ENCODE data around the gene CLSTN2.

Gene CLSTN2

DNA sequence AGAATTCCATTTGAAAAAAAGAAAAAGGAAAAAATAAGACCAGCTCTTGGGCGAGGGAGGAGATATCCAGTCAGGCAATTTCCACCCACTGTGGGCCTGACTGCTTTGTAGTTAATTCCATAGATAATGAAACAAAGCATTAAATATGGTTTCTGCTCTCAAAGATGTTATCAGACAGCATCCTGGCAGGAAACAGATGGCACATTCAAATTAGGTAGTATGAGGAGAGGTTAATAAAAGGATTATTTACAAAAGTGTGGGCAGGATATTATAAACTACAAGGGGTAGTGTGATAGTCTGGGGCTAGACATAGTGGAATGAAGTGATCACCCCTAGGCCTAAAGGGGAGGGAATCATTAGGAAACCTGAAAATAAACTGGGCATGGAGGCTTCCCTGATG lies 193.2 kb downstream of the CLSTN2 start:
- Histone ChIP-seq H3K4me3 (no peak overlapping the region), H3K27ac (no peak overlapping the region)

DNA sequence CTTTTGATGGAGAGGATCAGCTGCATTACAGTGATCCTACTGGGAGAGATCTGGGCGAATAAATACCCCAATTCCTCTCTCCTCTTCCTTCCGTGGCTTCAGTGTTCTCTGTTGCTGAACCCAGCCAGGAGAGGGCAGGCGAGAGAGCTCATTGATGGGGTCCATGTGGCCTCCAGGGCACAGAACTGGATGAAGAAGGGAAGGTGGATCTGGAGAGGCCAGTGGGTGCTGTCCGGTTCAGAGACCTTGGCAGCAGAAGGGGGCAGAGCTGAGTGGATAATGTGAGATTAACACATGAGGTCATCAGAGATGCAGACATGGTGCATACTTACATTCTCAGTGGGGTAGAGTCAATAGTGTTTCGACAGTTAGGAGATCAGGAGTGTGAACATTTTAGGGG lies 193.6 kb downstream of the CLSTN2 start:
- Histone ChIP-seq H3K27ac (no peak overlapping the region), H3K4me3 (no peak overlapping the region)

DNA sequence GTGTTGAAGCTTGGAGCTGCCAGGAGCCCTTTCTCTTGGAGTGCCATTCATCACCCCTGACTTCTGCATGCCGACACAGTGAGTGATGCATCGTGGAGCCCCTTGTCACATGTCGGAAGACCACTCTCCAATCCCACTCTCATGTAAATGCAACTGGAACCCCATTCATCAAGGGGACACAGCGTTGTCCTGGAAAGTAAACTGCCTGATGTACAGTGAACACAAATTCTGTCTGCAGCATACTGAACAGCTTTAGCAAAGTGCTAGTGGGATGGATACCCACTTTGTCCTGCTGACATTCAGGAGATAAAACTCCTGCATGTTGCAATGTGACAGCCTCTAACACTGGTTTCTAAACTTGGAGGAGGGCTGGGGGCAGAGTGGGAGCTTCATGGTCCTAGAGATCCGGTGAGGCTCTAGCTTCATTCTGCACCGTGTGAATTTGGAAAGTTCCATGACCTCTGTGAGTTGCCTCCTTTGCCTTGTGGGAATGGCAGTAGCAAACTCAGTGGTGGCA lies 194.8 kb downstream of the CLSTN2 start:
- H3K4me3 ChIP-seq = no peak overlapping the region
- no peak overlapping the region for H3K27ac ChIP-seq

DNA sequence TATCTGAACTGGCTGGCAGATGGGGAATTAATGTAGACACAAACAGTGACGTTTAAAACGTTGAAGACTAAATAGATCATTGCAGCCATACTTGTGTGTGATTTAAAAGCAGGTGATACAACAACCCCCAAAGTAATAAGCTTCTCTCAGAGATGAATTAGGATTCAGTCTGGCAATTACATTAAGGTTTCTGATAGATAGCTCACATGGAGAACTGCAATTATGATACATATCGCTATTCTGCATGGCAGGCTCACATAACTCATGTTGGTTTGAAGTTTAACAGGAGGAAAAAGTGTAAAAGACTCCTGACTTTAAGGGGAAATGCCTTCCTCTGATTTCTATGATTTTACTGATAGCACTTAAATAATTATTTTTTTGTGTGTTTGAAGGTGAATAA lies 196.9 kb downstream of the CLSTN2 start:
- Histone ChIP-seq H3K4me3 (no peak overlapping the region), H3K27ac (no peak overlapping the region)

DNA sequence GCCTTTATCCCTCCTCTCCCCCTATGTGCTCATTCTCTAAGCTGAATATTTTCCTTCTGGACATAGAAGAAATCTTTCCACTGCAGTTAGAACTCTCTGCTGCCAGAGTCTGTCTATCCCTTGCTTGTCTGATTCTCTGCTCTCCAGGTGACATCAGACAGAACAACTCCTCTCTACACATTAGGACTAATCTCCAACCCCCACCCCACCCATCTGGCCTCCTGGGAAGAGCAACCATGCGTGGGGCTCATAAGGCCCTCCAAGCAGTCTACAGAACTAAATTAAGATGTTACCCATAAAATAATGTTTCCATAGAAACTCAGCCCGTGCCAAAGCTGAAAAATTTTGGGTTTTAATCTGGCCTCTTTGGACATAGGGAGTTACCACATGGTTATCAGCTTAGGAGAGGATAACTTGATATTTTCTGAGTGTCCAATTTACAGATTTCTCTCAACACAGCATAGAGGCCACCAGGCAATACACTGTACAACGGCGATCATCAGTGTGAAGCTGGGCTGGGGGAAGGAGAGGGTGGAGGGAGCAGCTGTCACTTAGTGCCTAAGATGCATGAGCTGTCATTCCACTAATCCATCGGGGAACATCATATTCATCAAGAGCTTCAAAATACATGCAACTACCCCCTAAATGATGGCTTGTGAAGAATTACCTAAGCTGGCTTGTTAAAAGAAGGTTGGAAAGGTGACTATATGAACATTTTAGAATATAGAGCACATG lies 199.4 kb downstream of the CLSTN2 start:
- no peak overlapping the region for H3K4me3 ChIP-seq
- H3K27ac ChIP-seq = no peak overlapping the region

DNA sequence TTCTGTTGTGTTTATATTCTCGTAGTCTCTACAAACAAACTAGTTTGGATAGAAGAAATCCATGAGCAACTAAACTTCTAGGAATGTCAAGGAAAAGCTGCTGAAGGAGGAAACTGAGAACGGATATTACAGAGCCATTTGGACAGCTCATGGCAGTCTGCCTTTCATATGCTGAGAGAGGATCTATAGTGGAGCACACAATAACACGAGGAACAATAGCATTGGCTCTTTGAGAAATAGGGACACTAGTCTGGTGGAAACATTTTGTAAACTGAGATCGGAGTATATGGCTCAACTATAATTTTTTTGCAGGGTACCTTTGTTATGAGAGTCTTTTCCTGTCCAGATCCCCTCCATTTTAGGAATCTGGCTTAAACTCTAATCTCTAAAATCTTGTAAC lies 200.5 kb downstream of the CLSTN2 start:
- no peak overlapping the region for H3K4me3 ChIP-seq
- H3K27ac ChIP-seq = no peak overlapping the region

DNA sequence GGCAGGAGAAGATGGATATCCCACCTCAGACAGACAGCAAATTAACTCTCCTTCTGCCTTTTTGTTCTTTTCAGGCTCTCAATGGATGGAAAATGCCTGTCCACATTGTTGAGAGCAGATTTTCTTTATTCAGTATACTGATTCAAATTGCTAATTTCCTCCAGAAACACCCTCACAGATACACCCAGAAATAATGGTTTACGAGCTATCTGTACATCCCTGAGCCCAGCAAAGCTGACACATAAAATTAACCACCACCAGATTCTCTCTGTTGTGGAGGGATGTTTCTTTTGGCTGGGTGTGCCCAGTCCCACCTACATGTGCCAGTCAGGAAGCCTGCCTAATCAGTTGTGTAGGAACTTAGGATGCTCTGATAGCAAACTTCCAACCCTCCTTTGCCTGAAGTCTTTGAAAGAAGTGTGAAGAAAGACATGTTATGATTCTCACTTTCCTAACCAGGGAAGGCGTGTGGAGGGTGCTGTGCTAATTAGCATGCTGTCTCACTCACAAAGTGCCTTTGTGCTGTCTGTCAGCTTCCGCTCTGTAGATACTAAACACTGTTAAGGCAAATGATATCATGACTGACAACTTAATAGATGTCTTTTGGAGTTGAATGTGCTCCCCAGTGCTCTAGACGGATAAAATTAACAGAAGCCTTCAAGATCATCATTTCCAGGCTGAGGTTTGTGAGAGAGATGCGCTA lies 208.5 kb downstream of the CLSTN2 start:
- no peak overlapping the region for H3K27ac ChIP-seq

DNA sequence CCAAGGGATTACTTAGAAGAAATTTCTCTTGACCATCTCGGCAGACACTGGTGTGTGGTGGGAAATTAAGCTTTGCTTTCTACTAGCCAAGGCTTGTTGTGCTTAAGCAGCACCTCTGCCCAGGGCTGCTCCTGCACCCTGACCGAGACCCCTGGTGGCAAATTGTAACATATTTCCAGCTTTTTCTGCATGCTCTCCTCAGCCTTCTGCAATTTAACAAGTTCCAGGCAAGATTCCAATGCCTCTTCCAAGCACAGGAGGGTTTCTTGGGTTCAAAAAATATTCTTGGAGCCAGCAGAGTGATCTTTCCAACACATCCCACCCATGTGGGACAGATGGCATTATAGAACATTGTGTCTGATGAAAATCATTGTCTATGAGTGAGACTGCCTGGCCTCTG lies 210.5 kb downstream of the CLSTN2 start:
- Histone ChIP-seq H3K4me3 (no peak overlapping the region), H3K27ac (no peak overlapping the region)

More for the DNA sequence above, 208.5 kb downstream of the CLSTN2 start:
- no peak overlapping the region for H3K4me3 ChIP-seq

DNA sequence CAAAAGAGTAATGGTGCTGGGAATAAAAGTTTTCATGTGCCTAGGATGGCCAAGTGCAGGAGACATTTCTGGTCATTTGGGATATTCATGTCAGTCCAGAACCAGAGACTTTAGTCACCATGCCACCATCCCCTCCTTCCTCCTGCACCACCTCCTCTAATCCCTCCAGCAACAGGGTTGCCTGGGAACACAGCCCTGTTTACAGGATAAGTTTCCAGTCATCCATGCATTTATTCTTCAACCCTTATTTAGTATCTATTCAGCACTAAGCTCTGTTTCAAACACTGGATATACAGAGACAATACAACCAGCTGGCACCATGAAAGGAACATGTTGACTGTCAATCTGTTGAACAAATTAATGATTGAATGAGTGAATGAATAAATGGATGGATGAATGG lies 211.7 kb downstream of the CLSTN2 start:
- Histone ChIP-seq H3K27ac (no peak overlapping the region), H3K4me3 (no peak overlapping the region)

DNA sequence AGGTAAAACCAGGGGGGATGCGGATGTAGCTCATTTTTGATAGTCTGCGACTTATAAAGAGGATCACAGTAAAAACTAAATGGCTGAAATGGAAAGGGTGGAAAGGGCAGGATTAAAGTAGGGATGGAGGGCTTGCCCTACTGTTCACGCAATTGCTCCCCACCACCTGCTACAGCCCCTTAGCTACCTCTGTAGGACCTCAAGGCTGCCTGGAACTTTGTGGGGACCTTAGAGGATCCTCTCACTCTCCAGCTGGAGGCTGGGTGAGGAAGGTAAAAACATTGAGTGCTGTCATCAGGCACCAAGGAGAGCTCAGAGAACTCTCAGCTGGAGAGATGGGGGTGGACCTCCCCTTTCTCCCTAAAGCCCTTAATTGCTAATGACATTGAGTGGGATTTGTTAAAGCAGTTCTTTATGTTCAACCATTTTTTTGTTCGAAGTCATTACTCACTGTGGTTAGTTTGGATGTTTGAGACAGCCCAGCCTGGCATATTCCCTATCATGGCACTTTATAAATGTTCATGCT lies 213.0 kb downstream of the CLSTN2 start:
- Histone ChIP-seq H3K27ac (no peak overlapping the region), H3K4me3 (no peak overlapping the region)

DNA sequence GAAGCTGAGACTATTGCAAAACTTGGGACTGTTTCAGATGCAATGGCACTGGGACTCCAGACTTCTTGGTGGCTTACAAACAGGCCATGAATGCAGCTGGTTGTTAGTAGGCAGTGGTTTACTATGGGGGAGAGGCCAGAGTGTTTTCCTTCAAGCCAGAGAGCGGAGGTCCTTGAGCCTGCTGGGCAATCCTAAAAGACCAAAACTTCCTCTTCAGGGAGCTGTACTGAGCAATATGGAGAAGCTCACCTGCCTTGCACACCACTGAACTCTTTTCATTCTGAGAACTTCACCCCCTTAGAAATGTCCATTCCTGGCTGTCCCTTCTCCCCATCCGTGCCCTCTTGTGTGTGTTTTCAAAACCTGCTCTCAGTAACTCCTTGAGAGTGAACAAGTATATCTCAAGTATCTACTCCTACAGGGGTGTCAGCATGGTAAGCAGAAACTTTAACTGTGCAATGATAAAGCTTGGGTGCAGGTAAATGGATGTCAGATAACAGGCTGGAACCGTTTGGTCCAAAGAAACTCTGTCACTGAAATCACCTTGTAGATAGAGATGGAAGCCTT lies 213.9 kb downstream of the CLSTN2 start:
- Histone ChIP-seq H3K27ac (no peak overlapping the region), H3K4me3 (no peak overlapping the region)

DNA sequence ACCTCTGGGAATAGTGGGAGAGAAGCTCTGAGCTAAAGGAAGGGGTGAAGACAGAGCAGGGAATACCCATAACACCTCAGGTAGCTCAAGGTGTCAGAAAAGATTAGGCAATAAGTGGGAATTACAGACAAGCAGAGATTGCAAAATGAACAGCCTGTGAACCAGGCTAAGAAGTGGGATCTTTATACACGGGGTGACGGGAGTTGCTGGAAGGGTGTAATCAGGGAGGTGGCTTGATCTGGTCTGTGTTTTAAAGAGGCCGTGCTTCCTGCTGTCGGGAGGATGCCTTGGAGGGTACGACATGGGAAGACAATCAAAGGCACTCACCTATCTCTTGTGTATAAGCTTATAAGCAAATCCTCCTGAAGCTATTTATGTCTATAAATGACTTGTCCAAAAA lies 216.3 kb downstream of the CLSTN2 start:
- no peak overlapping the region for H3K4me3 ChIP-seq
- no peak overlapping the region for H3K27ac ChIP-seq

DNA sequence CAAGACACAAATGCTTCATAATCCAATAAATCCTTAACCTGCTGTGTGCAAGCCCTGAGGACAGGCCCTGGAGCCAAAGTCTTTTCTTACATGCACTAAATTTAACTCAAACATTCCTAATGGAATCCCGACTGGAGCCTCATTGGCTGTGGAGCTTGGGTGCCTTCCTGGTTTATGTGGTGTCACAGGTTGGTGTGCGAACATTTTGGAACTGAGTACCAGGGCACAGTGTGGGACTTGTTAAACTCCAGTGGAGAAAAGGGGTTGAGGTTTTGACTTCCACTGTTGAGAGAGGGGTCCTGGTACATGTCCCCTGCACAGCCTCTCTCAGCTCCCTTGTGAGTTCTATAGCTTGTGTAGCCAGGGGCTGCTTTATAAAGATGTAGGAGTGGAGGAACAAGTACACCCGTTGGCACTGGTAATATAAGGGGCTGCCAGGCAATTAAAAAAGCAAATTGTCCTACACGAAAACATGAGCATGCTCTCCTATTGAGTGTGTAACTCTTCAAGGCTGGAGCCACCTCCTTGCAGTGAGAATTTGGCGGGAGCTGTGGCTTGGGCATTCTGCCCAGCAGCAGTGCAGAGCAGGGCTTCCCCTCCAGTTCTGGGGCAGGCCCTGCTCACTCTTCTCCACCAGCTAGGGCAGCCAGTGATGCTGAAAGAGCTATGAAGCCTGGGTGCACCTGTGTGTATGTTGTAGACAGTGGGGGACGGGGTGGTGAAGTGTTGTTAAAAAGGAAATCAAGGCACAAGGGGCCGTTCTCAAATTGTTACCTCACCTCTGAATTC lies 218.1 kb downstream of the CLSTN2 start:
- no peak overlapping the region for H3K4me3 ChIP-seq
- H3K27ac ChIP-seq = no peak overlapping the region

DNA sequence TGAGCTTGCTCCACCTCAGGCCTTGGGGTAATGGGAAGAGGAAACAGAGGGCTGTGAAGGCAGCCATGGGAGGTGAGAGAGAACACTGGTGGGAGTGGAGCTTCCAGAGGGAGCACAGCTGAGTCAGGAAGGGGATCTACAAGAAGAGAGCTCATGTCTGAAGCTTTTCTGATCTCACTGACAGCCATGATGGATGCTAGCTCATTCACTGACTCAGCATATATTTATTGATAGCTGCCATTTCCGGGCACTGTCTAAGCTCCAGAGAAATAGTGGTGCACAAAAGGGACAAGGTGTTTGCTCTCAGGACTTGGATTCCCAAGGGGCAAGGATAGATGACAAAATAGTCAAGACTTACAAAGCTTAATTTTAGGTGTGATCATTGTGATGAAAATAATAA lies 218.8 kb downstream of the CLSTN2 start:
- no peak overlapping the region for H3K27ac ChIP-seq
- H3K4me3 ChIP-seq = no peak overlapping the region

DNA sequence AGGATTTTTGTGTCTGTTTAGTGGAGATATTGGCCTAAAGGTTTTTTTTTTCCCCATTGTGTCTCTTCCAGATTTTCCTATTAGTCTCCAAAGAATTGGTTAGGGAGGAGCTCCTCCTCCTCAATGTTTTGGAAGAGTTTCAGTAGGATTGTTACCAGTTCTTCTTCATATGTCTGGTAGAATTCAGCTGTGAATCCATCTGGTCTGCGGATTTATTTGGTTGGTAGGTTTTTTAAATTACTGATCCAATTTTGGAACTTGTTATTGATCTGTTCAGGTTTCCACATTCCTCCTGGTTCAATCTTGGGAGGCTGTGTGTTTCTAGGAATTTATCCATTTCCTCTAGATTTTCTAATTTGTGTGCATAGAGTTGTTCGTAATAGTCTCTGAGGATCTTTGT lies 222.2 kb downstream of the CLSTN2 start:
- no peak overlapping the region for H3K27ac ChIP-seq
- H3K4me3 ChIP-seq = no peak overlapping the region

DNA sequence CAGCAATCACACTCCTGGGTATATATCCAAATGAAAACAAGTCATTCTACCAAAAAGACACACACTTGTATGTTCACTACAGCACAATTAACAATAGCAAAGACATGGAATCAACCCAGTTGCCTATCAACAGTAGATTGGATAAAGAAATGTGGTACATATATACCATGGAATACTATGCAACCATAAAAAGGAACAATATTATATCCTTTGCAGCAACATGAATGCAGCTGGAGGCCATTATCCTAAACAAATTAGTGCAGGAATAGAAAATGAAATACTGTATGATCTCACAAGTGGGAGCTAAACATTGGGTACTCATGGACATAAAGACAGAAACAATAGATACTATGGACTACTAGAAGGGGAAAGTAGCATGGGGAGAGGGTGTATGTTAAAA lies 224.7 kb downstream of the CLSTN2 start:
- Histone ChIP-seq H3K27ac (no peak overlapping the region), H3K4me3 (no peak overlapping the region)

DNA sequence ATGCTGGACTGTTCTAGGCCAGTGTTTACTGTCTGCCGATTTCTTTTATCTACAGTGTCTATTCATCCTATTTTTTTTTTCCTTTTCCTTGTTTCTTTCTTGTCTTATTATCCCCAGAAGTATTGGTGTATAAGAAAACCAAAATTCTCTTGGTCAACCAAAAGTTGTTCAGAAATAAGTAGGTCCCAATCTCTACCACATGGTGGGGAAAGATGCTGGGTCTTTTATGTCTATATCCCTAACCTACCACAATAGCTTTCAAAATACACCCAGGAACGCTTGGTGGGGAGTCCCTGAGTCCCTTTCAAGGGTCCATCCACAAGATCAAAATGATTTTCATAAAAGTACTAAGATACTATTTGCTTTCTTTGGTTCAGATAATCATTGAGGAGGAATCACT lies 225.6 kb downstream of the CLSTN2 start:
- Histone ChIP-seq H3K27ac (no peak overlapping the region), H3K4me3 (no peak overlapping the region)

DNA sequence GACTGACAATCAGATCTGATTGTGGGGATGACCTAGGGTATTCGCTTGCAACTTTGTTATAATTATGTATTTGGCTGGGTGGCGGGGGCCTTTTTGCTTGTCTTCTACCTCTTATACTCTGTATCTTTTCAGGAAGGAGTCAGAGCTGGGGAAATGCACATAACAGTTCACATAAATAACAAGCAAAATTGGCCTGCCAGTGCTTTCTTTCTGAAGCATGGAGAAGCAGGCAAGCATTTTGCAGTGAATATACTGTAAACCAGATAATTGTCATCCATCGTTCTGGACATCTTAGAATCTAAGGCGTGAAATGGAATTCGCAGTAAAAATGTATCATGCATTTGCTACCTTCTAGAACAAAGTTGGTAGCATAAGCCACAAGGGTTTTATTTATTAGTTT lies 227.6 kb downstream of the CLSTN2 start:
- H3K4me3 ChIP-seq = no peak overlapping the region

DNA sequence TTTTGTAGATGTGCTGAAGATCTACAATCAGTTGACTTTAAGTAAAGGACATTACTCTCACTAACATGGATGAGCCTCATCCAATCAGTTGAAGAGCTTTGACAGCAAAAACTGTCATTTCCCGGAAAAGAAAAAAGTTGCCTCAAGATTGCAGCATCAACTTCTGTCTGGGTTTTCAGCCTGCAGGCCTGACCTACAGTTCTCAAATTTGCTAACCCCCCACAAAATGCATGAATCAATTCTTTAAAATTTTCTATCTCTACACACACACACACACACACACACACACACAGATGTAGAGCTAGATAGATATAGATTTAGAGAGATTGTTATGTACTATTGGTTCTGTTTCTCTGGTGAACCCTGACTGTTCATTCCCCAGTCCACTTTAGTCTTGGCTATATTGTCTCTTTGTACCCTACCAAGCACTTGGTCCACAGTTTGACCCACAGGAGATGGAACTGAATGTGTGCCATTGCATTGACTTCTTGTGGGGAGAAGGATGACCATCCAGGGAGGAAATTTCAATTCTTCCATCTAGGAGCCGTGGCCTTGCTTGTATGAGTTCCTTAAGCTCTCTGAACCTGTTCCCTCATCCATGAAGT lies 228.3 kb downstream of the CLSTN2 start:
- H3K27ac ChIP-seq = no peak overlapping the region
- no peak overlapping the region for H3K4me3 ChIP-seq

More for the DNA sequence above, 227.6 kb downstream of the CLSTN2 start:
- H3K27ac ChIP-seq = no peak overlapping the region

DNA sequence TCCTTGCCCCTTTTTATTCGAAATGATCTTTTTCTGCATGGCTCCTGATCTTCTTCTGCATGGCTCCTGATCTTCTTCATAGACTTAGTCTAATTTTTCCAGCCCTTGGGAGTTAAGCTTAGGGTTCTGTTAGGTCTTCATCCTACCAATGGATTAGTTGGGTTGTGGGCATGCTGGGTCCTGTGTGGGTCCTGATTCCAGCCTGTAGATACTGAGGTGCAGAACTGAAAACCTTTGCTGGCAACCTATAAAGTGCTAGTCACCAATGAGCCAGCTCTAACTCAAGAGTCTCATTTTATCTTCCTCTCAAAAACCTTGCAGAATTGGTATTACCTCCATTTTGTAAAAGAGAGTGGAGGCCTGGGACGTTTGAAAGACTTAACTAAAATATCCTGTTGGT lies 229.2 kb downstream of the CLSTN2 start:
- no peak overlapping the region for H3K27ac ChIP-seq
- no peak overlapping the region for H3K4me3 ChIP-seq

All from skin epidermis (tissue), 12 donors.